Occipital lobe (tissue), 2 donors: Measurements from ENCODE around the gene ZNF22. TPM values are rescaled to one million over a fixed set of nuclear protein-coding genes. Genes with fewer than 3 reads are reported as not detected.

Source experiments
- DNase-seq: peaks from one replicate; lab custom pipeline; 2025; lab: John Stamatoyannopoulos, UW
- total RNA-seq: library from RNA; depleted of rRNA; stranded (reverse); fragments of >200 nt; gene quantifications from one replicate; pipeline ENCODE4 v1.2.3, GENCODE V29; 2014

ZNF22 gene
- 48.8 TPM for total RNA-seq

- peak; percentile 60 for DNase-seq
Measured at GRCh38 chr10:45000752-45001380, at the start of gene ZNF22. TSS of gene ZNF22 (plus strand) at chr10:45000923. CDS start at chr10:45003369, 2,446 bp downstream.

- no peak for DNase-seq
Measured at GRCh38 chr10:44951576-44952226, 49.0 kb upstream of the ZNF22 start.

GRCh38 chr10:44952779-44953231, 47.9 kb upstream of the ZNF22 start:
- DNase-seq = no peak

GRCh38 chr10:44954042-44954441, 46.7 kb upstream of the ZNF22 start:
- DNase-seq = no peak

- no peak for DNase-seq
Measured at GRCh38 chr10:44954962-44955361, 45.8 kb upstream of the ZNF22 start.

- DNase-seq = no peak
Measured at GRCh38 chr10:44955413-44956070, 45.2 kb upstream of the ZNF22 start.

GRCh38 chr10:44956226-44956625, 44.5 kb upstream of the ZNF22 start:
- no peak for DNase-seq

- no peak for DNase-seq
Measured at GRCh38 chr10:44956717-44957706, 43.7 kb upstream of the ZNF22 start.

- DNase-seq = no peak
Measured at GRCh38 chr10:44958196-44958897, 42.4 kb upstream of the ZNF22 start.

GRCh38 chr10:44958898-44959246, 41.9 kb upstream of the ZNF22 start:
- DNase-seq = no peak

- peak; percentile 91 for DNase-seq
Measured at GRCh38 chr10:44959247-44960087, 41.3 kb upstream of the ZNF22 start, which contains the start of gene RASSF4. TSS of gene RASSF4 (plus strand) at chr10:44959802. CDS start at chr10:44970203, 10,401 bp downstream.

- no peak for DNase-seq
Measured at GRCh38 chr10:44960088-44960460, 40.6 kb upstream of the ZNF22 start.

- no peak for DNase-seq
Measured at GRCh38 chr10:44960482-44961229, 40.1 kb upstream of the ZNF22 start.

- DNase-seq = no peak
Measured at GRCh38 chr10:44961230-44961571, 39.5 kb upstream of the ZNF22 start.

GRCh38 chr10:44961931-44962750, 38.6 kb upstream of the ZNF22 start:
- DNase-seq = no peak

- DNase-seq = no peak
Measured at GRCh38 chr10:44962870-44963738, 37.6 kb upstream of the ZNF22 start.
